H1 (cell line): ENCODE results near the gene COL16A1. TPM values are rescaled to one million over a fixed set of nuclear protein-coding genes. Genes with fewer than 3 reads are reported as not detected.

Experiments used
- CTCF ChIA-PET: fragments of 300-600 bp; sonication (Branson Sonifier 250); formaldehyde crosslinking; loops from one replicate; lab custom pipeline; 2021; ENCODE audit not compliant: partially characterized antibody; lab: Charles Lee
- POLR2A ChIA-PET: fragments of 300-600 bp; sonication (Branson Sonifier 250); formaldehyde crosslinking; loops from one replicate; lab custom pipeline; 2021; ENCODE audit warnings: inconsistent platforms; ENCODE audit not compliant: partially characterized antibody; lab: Charles Lee
- DNase-seq, 2 experiments: peaks; one replicate each; pipeline versions ENCODE4 v3.0.0 to v3.0.0-alpha.2; 2010 to 2022; ENCODE audit warnings: low spot score in 2 of 2, low read depth in 1 of 2, mixed read lengths in 1 of 2
- FAIRE-seq: peaks from 2 replicates; lab custom pipeline; 2011; peaks lifted over from hg19 to GRCh38; lab: Jason Lieb, UNC
- H2AFZ ChIP-seq: 2 replicates; pipeline ENCODE4 v1.8.1; 2012; ENCODE audit warnings: low read length, inconsistent platforms
- H2AK5ac ChIP-seq: 2 replicates; pipeline ENCODE4 v1.6.1; 2013; ENCODE audit warnings: low read depth, low read length
- H2BK120ac ChIP-seq: replicated peaks from 2 replicates; pipeline ENCODE3; 2013; ENCODE audit warnings: low read depth, low read length, inconsistent platforms
- H2BK12ac ChIP-seq: 2 replicates; pipeline ENCODE4 v1.6.1; 2013; ENCODE audit warnings: low read depth, low read length
- H2BK15ac ChIP-seq: 2 replicates; pipeline ENCODE4 v1.6.1; 2013; ENCODE audit warnings: low read length
- H2BK20ac ChIP-seq: 2 replicates; pipeline ENCODE4 v1.6.1; 2013; ENCODE audit warnings: low read length
- H2BK5ac ChIP-seq: 2 replicates; pipeline ENCODE4 v1.6.1; 2013; ENCODE audit warnings: low read depth, low read length
- H3K14ac ChIP-seq: 2 replicates; pipeline ENCODE4 v1.6.1; 2013; ENCODE audit warnings: inconsistent platforms; ENCODE audit not compliant: insufficient read length
- H3K18ac ChIP-seq: 2 replicates; pipeline ENCODE4 v1.6.1; 2013; ENCODE audit warnings: low read length; ENCODE audit errors: extremely low read depth
- H3K23ac ChIP-seq: 2 replicates; pipeline ENCODE4 v1.6.1; 2013; ENCODE audit warnings: inconsistent platforms; ENCODE audit not compliant: insufficient read length
- H3K23me2 ChIP-seq: 2 replicates; pipeline ENCODE4 v1.6.1; 2013; ENCODE audit warnings: low read depth, low read length
- H3K27ac ChIP-seq: 2 replicates; pipeline ENCODE4 v1.6.1; 2011; ENCODE audit warnings: low read depth, low read length, inconsistent platforms
- H3K27me3 ChIP-seq, 4 experiments: replicated peaks in 1 of 4; 1 replicate in 1 of 4; 2 replicates in 3 of 4; pipeline versions ENCODE4 v1.6.1 to v1.8.1; 2011 to 2013; ENCODE audit warnings: low read length in 3 of 4, mild to moderate bottlenecking in 3 of 4, inconsistent platforms in 2 of 4, mixed read lengths in 2 of 4, moderate library complexity in 1 of 4; ENCODE audit not compliant: control insufficient read depth in 3 of 4, insufficient read depth in 3 of 4; ENCODE audit errors: extremely low read depth in 1 of 4
- H3K36me3 ChIP-seq, 4 experiments: 2 replicates each; pipeline versions ENCODE4 v1.6.1 to v1.8.1; 2011 to 2013; ENCODE audit warnings: mild to moderate bottlenecking in 4 of 4, low read length in 3 of 4, moderate library complexity in 2 of 4, control low read depth in 1 of 4, inconsistent platforms in 1 of 4; ENCODE audit not compliant: insufficient read depth in 4 of 4, control insufficient read depth in 2 of 4
- H3K4ac ChIP-seq: replicated peaks from 2 replicates; pipeline ENCODE3; 2013; ENCODE audit warnings: low read length, low read depth, mixed read lengths, inconsistent platforms; ENCODE audit not compliant: insufficient read length
- H3K4me1 ChIP-seq, 4 experiments: replicated peaks in 1 of 4; 1 replicate in 1 of 4; 2 replicates in 3 of 4; pipeline versions ENCODE4 v1.6.1 to v1.8.1; 2011 to 2013; ENCODE audit warnings: low read length in 3 of 4, inconsistent platforms in 2 of 4, mixed read lengths in 1 of 4; ENCODE audit not compliant: insufficient read depth in 4 of 4, control insufficient read depth in 3 of 4
- H3K4me2 ChIP-seq, 2 experiments: 2 replicates each; pipeline versions ENCODE4 v1.6.1 to v1.8.1; 2011 to 2013; ENCODE audit warnings: low read depth in 2 of 2, low read length in 2 of 2, control low read depth in 1 of 2, inconsistent platforms in 1 of 2, mild to moderate bottlenecking in 1 of 2; ENCODE audit not compliant: insufficient read depth in 1 of 2
- H3K4me3 ChIP-seq, 4 experiments: fragments of 200-600, 300-600 bp in 1 of 4; sonication (generic), shearing (Covaris generic), sonication (Bioruptor Twin) in 1 of 4; 2 replicates each; pipeline versions ENCODE4 v1.5.1 to v1.8.1; 2011 to 2016; ENCODE audit warnings: low read length in 4 of 4, low read depth in 3 of 4, control low read depth in 2 of 4, inconsistent platforms in 2 of 4, mild to moderate bottlenecking in 2 of 4, mixed read lengths in 1 of 4, moderate library complexity in 1 of 4; ENCODE audit not compliant: insufficient read depth in 2 of 4; ENCODE audit errors: extremely low read depth in 1 of 4
- H3K56ac ChIP-seq: replicated peaks from 2 replicates; pipeline ENCODE3; 2013; ENCODE audit warnings: low read depth, mild to moderate bottlenecking, mixed read lengths, low read length, inconsistent platforms; ENCODE audit not compliant: insufficient read length
- H3K79me1 ChIP-seq: 2 replicates; pipeline ENCODE4 v1.6.1; 2013; ENCODE audit warnings: low read depth, low read length, control low read depth
- H3K79me2 ChIP-seq, 2 experiments: 2 replicates each; pipeline versions ENCODE4 v1.6.1 to v1.8.1; 2012 to 2013; ENCODE audit warnings: low read length in 2 of 2, mild to moderate bottlenecking in 2 of 2, inconsistent platforms in 1 of 2; ENCODE audit not compliant: insufficient read depth in 2 of 2, control insufficient read depth in 1 of 2
- H3K9ac ChIP-seq, 4 experiments: replicated peaks in 1 of 4; 1 replicate in 1 of 4; 2 replicates in 3 of 4; pipeline versions ENCODE4 v1.6.1 to v1.8.1; 2011 to 2013; ENCODE audit warnings: low read depth in 3 of 4, low read length in 3 of 4, control low read depth in 2 of 4, mild to moderate bottlenecking in 2 of 4, moderate library complexity in 2 of 4, inconsistent platforms in 1 of 4; ENCODE audit errors: extremely low read depth in 1 of 4
- H3K9me3 ChIP-seq, 2 experiments: 2 replicates each; pipeline versions ENCODE4 v1.6.1 to v1.8.1; 2012 to 2013; ENCODE audit warnings: mild to moderate bottlenecking in 2 of 2, moderate library complexity in 2 of 2, control low read depth in 1 of 2, inconsistent platforms in 1 of 2, low read depth in 1 of 2, low read length in 1 of 2, mixed read lengths in 1 of 2; ENCODE audit not compliant: insufficient read depth in 2 of 2
- H4K20me1 ChIP-seq, 2 experiments: replicated peaks in 1 of 2; 2 replicates each; pipeline versions ENCODE3 to v1.8.1; 2011 to 2013; ENCODE audit warnings: inconsistent platforms in 2 of 2, low read length in 2 of 2, mild to moderate bottlenecking in 1 of 2; ENCODE audit not compliant: insufficient read depth in 2 of 2, control insufficient read depth in 1 of 2
- H4K5ac ChIP-seq: 2 replicates; pipeline ENCODE4 v1.6.1; 2013; ENCODE audit warnings: low read length, low read depth, mixed read lengths, inconsistent platforms; ENCODE audit not compliant: insufficient read length
- H4K8ac ChIP-seq: 2 replicates; pipeline ENCODE4 v1.8.0; 2013; ENCODE audit warnings: mild to moderate bottlenecking, moderate library complexity, low read length, inconsistent platforms; ENCODE audit not compliant: insufficient read depth; ENCODE audit errors: extremely low read depth
- H4K91ac ChIP-seq: replicated peaks from 2 replicates; pipeline ENCODE3; 2013; ENCODE audit warnings: low read length, mixed read lengths, inconsistent platforms; ENCODE audit not compliant: insufficient read length
- BACH1 ChIP-seq: IDR thresholded peaks from 2 replicates; pipeline ENCODE4 v1.6.1; 2012; ENCODE audit warnings: low read length, improper control_type of control experiment
- CREB1 ChIP-seq: IDR thresholded peaks from 2 replicates; pipeline ENCODE4 v1.6.1; 2012; ENCODE audit warnings: inconsistent platforms
- JUND ChIP-seq: IDR thresholded peaks from 2 replicates; pipeline ENCODE4 v1.6.1; 2011; ENCODE audit warnings: mild to moderate bottlenecking, improper control_type of control experiment, low read length
- NANOG ChIP-seq: IDR thresholded peaks from 2 replicates; pipeline ENCODE4 v1.6.1; 2011; ENCODE audit warnings: low read length, low read depth, mild to moderate bottlenecking, inconsistent platforms; ENCODE audit not compliant: insufficient read depth, poor library complexity, severe bottlenecking
- NRF1 ChIP-seq: IDR thresholded peaks from 2 replicates; pipeline ENCODE4 v1.6.1; 2011; ENCODE audit warnings: mild to moderate bottlenecking, low read depth, low read length, improper control_type of control experiment
- PHF8 ChIP-seq: fragments of 200-600 bp; sonication (generic); conservative IDR thresholded peaks from 2 replicates; pipeline ENCODE4 v1.7.1; 2012; ENCODE audit warnings: low read depth, mild to moderate bottlenecking, inconsistent platforms, low read length, moderate library complexity
- POU5F1 ChIP-seq: IDR thresholded peaks from 2 replicates; pipeline ENCODE4 v1.6.1; 2011; ENCODE audit warnings: low read depth, mild to moderate bottlenecking, low read length, moderate library complexity
- SIN3A ChIP-seq, 2 experiments: IDR thresholded peaks in 1 of 2; conservative IDR thresholded peaks in 1 of 2; 2 replicates each; pipeline ENCODE4 v1.6.1; 2011 to 2012; ENCODE audit warnings: low read length in 2 of 2, improper control_type of control experiment in 1 of 2, low read depth in 1 of 2, mild to moderate bottlenecking in 1 of 2
- WGBS, 2 experiments: shearing (Covaris generic) in 1 of 2; methylation state at CpG; one replicate each; pipeline versions ENCODE4 v1.1.6 to v1.1.7; 2013 to 2015; ENCODE audit warnings: low lambda C conversion rate in 2 of 2, mixed read lengths in 2 of 2, inconsistent platforms in 1 of 2, low coverage in 1 of 2, missing lambda C conversion rate in 1 of 2; ENCODE audit not compliant: insufficient replicate concordance in 2 of 2, insufficient coverage in 1 of 2, insufficient read length in 1 of 2; ENCODE audit errors: extremely low coverage in 1 of 2, missing lambda C conversion rate in 1 of 2; 5-methylcytosine and 5-hydroxymethylcytosine counted together
- polyA plus RNA-seq, 7 experiments: library from polyadenylated mRNA; depleted of rRNA in 3 of 7; stranded (reverse) in 5 of 7; unstranded in 2 of 7; fragments of >200 nt in 5 of 7; fragments of 200-250 nt in 2 of 7; gene quantifications; 1 replicate in 5 of 7; 2 replicates in 1 of 7; 4 replicates in 1 of 7; pipeline versions ENCODE4 v1.2.1 to v1.2.3, GENCODE V29; 2011 to 2013; ENCODE audit warnings: missing spikeins in 2 of 7, mixed read lengths in 2 of 7
- total RNA-seq: library from RNA; stranded (reverse); fragmentation: NEBNext Ultra II Directional; extraction: Animal tissue kit (Norgen Biotek cat#: 25700); gene quantifications from 2 replicates; pipeline ENCODE4 v1.2.1, GENCODE V29; 2021

COL16A1 gene
- total and polyA plus RNA-seq, 2 of the 8 experiments (the other 6 are each of a cell fraction or from before 2014, with no cell fraction given), result 2.0 to 10.5 TPM

- CTCF ChIA-PET, result interaction anchor here (0.7 to 7.5 kb wide), 7 partner anchors 8 to 94 kb away, joined by 3 to 48 read pairs (median 4); partner anchors contain the start of gene COL16A1
- Histone ChIP-seq H2AFZ (no peak overlapping the region), H3K23me2 (no peaks in the 10 kb centered on the region), H4K91ac (no peak overlapping the region), H4K8ac (no peak overlapping the region), H2BK5ac (peak overlapping the region; percentile 16), H2AK5ac (no peak overlapping the region), H3K4ac (no peak overlapping the region), H3K18ac (no peak overlapping the region), H3K27ac (no peak overlapping the region), H4K5ac (no peak overlapping the region), H2BK12ac (peak overlapping the region; percentile 80; the same call in 1 of the 2 replicates), H3K56ac (no peak overlapping the region), H3K4me3 (no peak overlapping the region), H3K79me2 (no peaks in the 10 kb centered on the region), H2BK15ac (no peak overlapping the region), H2BK20ac (no peak overlapping the region), H3K9ac (no peak overlapping the region), H3K23ac (no peak overlapping the region), H4K20me1 (no peaks in the 10 kb centered on the region), H3K27me3 (no peaks in the 10 kb centered on the region), H3K36me3 (no peaks in the 10 kb centered on the region), H3K14ac (no peak overlapping the region), H3K4me1 (no peaks in the 10 kb centered on the region; a peak in 1 of 7 replicates), H3K9me3 (no peaks in the 10 kb centered on the region), H2BK120ac (no peak overlapping the region)
- whole genome bisulfite sequencing, 2 experiments, result 93% methylated on average over 8 of the region's 8 CpGs; no CpG with 5 or more reads in 1 of the 2 experiments
- DNase-seq, result no peak
- FAIRE-seq, result no peak
- POLR2A ChIA-PET, result interaction anchor here (0.7 to 2.6 kb wide), 4 partner anchors 8 to 17 kb away, joined by 3 to 11 read pairs (median 4); partner anchors contain the start of gene COL16A1
- TF ChIP-seq NRF1 (no peak), BACH1 (no peak), SIN3A (conservative IDR thresholded peaks at IDR 0.05 in 1 of 2, IDR thresholded peaks at IDR 0.05 in 1 of 2; ENCODE audit: low read depth in 1 of 2, low read length in 2 of 2) (no peak), POU5F1 (no peak), NANOG (no peak), JUND (no peak), PHF8 (no peak), CREB1 (no peak)
- TF ChIP-seq, all 59 proteins: peak for 0
- H3K79me1 ChIP-seq, result no peaks in the 10 kb centered on the region
- no peak overlapping the region for H3K4me2 ChIP-seq
These were observed 8.9 kb downstream of the COL16A1 start for GRCh38 chr1:31694964-31695313.
